Peyer's patch (tissue), 4 donors: ENCODE measurements around the gene REC8.

Source experiments
- CTCF ChIP-seq, 6 experiments: fragments of 450-650 bp in 4 of 6; fragments of 200-600 bp in 2 of 6; sonication (generic) in 1 of 6; IDR thresholded peaks; one replicate each; pipeline ENCODE4 v1.5.1; 2017 to 2019; ENCODE audit warnings: antibody characterized with exemption in 6 of 6, mild to moderate bottlenecking in 3 of 6, moderate library complexity in 1 of 6
- POLR2A ChIP-seq, 2 donors: fragments of 450-650 bp; IDR thresholded peaks; one replicate each; pipeline ENCODE4 v1.5.1; 2017; ENCODE audit warnings: antibody characterized with exemption in 2 of 2, mild to moderate bottlenecking in 2 of 2, moderate library complexity in 2 of 2

GRCh38 chr14:24190416-24190815 lies 18.5 kb downstream of the REC8 start:
- TF ChIP-seq CTCF (IDR thresholded peaks at IDR 0.05) (no peak), POLR2A (IDR thresholded peaks at IDR 0.05) (no peak)
